Nephron progenitor cell (in vitro differentiated cells): Measurements from ENCODE around the gene CD55.

Experiments used
- DNase-seq: peaks from one replicate; pipeline ENCODE4 v3.0.0; 2021
- H3K27ac Mint-ChIP-seq: 2 replicates; pipeline ENCODE4 v1.8.0; 2021; ENCODE audit warnings: mild to moderate bottlenecking, moderate library complexity, mixed read lengths
- H3K27me3 Mint-ChIP-seq: 2 replicates; pipeline ENCODE4 v1.8.0; 2021; ENCODE audit warnings: mild to moderate bottlenecking, low read depth, mixed read lengths; ENCODE audit not compliant: poor library complexity
- H3K36me3 Mint-ChIP-seq: 2 replicates; pipeline ENCODE4 v1.8.0; 2021; ENCODE audit warnings: low read depth, mixed read lengths
- H3K4me1 Mint-ChIP-seq: 2 replicates; pipeline ENCODE4 v1.8.0; 2021; ENCODE audit warnings: mixed read lengths
- H3K4me3 Mint-ChIP-seq: 2 replicates; pipeline ENCODE4 v1.8.0; 2021; ENCODE audit warnings: mild to moderate bottlenecking, moderate library complexity, mixed read lengths
- H3K9me3 Mint-ChIP-seq: 2 replicates; pipeline ENCODE4 v1.8.0; 2021; ENCODE audit warnings: mild to moderate bottlenecking, moderate library complexity, mixed read lengths
- TF ChIP-seq, protein P1 (sequence below): fragments of 200-600 bp; sonication (generic); IDR thresholded peaks from 2 replicates; pipeline ENCODE4 v1.5.0; 2021; ENCODE audit warnings: antibody characterized with exemption

Gene CD55

DNA sequence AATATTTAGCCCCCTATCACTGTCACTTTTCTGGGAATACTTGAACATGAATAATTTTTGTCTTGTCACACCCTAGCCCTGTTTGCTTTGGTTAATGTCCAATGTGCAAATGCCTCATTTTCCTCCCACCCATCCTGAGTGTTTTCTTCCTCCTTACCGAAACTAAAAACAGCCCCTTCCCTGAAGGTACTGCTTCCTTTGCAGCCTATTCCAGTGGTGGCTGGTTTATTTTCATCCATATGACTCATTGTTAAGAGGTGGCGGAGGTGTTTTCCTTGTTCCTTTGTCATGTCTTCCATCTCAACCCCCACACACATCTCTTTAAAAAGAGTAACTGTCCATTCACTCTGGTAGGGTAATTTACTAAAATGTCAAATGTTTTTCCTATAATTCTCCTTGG is 40.4 kb downstream of the CD55 start:
- Mint-ChIP-seq H3K9me3 (no peaks in the 10 kb centered on the region), H3K36me3 (no peaks in the 10 kb centered on the region), H3K4me1 (no peaks in the 10 kb centered on the region), H3K27ac (no peak overlapping the region), H3K4me3 (no peak overlapping the region), H3K27me3 (no peaks in the 10 kb centered on the region)
- TF ChIP-seq, protein P1, sequence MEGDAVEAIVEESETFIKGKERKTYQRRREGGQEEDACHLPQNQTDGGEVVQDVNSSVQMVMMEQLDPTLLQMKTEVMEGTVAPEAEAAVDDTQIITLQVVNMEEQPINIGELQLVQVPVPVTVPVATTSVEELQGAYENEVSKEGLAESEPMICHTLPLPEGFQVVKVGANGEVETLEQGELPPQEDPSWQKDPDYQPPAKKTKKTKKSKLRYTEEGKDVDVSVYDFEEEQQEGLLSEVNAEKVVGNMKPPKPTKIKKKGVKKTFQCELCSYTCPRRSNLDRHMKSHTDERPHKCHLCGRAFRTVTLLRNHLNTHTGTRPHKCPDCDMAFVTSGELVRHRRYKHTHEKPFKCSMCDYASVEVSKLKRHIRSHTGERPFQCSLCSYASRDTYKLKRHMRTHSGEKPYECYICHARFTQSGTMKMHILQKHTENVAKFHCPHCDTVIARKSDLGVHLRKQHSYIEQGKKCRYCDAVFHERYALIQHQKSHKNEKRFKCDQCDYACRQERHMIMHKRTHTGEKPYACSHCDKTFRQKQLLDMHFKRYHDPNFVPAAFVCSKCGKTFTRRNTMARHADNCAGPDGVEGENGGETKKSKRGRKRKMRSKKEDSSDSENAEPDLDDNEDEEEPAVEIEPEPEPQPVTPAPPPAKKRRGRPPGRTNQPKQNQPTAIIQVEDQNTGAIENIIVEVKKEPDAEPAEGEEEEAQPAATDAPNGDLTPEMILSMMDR = no peak
- no peak for DNase-seq

- no peaks in the 10 kb centered on the region for H3K27me3 Mint-ChIP-seq
- no peaks in the 10 kb centered on the region for H3K4me1 Mint-ChIP-seq
- TF ChIP-seq, protein P1 = no peak
- H3K4me3 Mint-ChIP-seq = no peak overlapping the region
- DNase-seq = no peak
- no peaks in the 10 kb centered on the region for H3K36me3 Mint-ChIP-seq
- H3K9me3 Mint-ChIP-seq = no peaks in the 10 kb centered on the region
- H3K27ac Mint-ChIP-seq = no peak overlapping the region
These were observed 41.7 kb downstream of the CD55 start for GRCh38 chr1:207362962-207363860.

GRCh38 chr1:207363871-207364270 is 42.4 kb downstream of the CD55 start:
- DNase-seq = no peak
- Mint-ChIP-seq H3K27me3 (peaks cover 2% of the 10 kb centered on the region), H3K4me1 (no peaks in the 10 kb centered on the region), H3K27ac (no peak overlapping the region), H3K36me3 (no peaks in the 10 kb centered on the region), H3K9me3 (no peaks in the 10 kb centered on the region), H3K4me3 (no peak overlapping the region)
- TF ChIP-seq, protein P1 = no peak

- Mint-ChIP-seq H3K4me1 (no peaks in the 10 kb centered on the region), H3K9me3 (no peaks in the 10 kb centered on the region), H3K36me3 (no peaks in the 10 kb centered on the region), H3K4me3 (no peak overlapping the region), H3K27me3 (peaks cover 2% of the 10 kb centered on the region), H3K27ac (no peak overlapping the region)
- TF ChIP-seq, protein P1 = no peak
- no peak for DNase-seq
These were observed 43.1 kb downstream of the CD55 start for GRCh38 chr1:207364614-207365013.

DNA sequence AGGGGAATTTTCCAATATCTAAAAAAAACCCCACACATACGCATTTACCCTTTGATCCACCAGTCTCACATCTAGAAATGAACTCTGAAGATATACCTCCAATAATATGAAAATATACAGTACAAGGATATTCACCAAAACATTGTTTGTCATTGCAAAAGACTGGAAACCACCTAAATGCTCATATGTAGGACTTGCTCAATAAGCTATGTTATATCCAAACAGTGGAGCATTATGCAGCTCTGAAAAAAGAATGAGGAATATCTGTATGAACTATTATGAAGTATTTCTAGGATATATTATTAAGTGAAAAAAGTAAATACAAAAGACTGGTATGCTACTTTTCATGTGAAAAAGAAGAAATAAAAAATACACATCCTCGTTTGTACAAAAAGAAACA is 43.6 kb downstream of the CD55 start:
- peaks cover 2% of the 10 kb centered on the region for H3K27me3 Mint-ChIP-seq
- no peaks in the 10 kb centered on the region for H3K36me3 Mint-ChIP-seq
- no peak overlapping the region for H3K27ac Mint-ChIP-seq
- DNase-seq = no peak
- TF ChIP-seq, protein P1 = no peak
- H3K4me1 Mint-ChIP-seq = no peaks in the 10 kb centered on the region
- no peaks in the 10 kb centered on the region for H3K9me3 Mint-ChIP-seq
- H3K4me3 Mint-ChIP-seq = no peak overlapping the region

GRCh38 chr1:207366022-207366421 is 44.5 kb downstream of the CD55 start:
- Mint-ChIP-seq H3K36me3 (no peaks in the 10 kb centered on the region), H3K4me1 (no peaks in the 10 kb centered on the region), H3K9me3 (no peaks in the 10 kb centered on the region), H3K4me3 (no peak overlapping the region), H3K27me3 (peaks cover 2% of the 10 kb centered on the region), H3K27ac (no peak overlapping the region)
- no peak for DNase-seq
- TF ChIP-seq, protein P1 = no peak
